EH (cell line): Measurements from ENCODE around the gene RAPGEF6.

Source experiments
- DNase-seq: peaks from one replicate; pipeline ENCODE4 v3.0.0-alpha.2; 2015; ENCODE audit warnings: low read depth

Gene RAPGEF6

GRCh38 chr5:131542723-131543122, 92.3 kb downstream of the RAPGEF6 start:
- no peak for DNase-seq

DNA sequence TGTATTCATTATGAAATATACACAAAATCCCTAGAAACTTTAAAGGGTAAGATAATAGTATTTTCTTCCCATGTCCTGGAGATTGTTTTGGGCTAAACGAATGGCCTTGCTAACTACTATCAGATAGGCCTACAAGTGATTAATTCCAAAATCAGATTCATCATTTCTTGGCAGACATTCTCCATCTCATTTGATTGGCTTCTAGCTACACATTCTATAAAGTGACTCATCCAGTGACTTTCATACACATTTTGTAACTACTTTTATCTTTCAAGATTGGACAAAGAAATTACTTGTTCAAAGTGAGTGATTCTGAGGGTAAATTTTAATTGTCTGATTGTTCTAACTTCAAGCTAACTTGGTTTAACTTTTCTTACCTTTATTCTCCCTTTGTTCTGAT, 93.3 kb downstream of the RAPGEF6 start:
- DNase-seq, result no peak

DNA sequence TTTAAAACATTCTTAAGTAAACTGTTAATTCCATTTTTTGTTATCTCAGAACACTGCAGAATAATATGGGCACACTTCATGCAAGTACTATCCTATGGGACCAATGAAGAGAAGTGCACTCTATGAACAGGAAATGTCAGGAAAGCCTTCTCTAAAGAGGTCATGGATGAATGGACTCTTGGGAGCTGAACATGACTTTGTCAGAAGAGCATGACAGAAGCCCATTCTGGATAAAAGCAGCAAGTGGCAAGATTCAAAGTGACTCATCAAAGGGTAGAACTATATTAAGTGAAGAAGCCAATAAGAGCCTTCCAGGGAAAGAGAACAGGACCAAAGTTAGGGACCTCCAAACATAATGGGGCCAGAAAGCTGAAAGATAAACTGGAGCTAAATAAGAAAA, 94.0 kb downstream of the RAPGEF6 start:
- DNase-seq, result no peak

DNA sequence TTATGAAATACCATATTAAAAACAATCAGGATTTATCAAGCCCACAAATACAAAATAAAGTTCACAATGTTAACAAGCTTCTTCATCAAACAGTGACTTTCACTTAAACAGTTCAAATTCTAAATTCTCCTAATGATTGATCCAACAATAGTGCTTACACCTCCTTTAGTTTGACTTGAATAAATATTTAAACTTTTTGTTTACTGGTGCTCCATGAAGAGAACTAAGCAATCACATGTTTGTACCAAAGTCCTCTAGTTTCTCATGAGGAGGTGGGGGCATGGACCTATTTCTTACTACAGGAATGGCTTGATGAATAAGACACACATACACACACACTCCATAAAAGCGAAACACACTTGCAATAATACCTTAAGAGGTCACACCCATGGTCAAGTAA, 95.8 kb downstream of the RAPGEF6 start:
- no peak for DNase-seq

- peak; percentile 61 for DNase-seq
Measured at GRCh38 chr5:131538177-131538593, 96.8 kb downstream of the RAPGEF6 start.

GRCh38 chr5:131536850-131537448, 98.1 kb downstream of the RAPGEF6 start:
- no peak for DNase-seq

GRCh38 chr5:131536211-131536826, 98.7 kb downstream of the RAPGEF6 start:
- peak; percentile 50 for DNase-seq

GRCh38 chr5:131534974-131535373, 100.1 kb downstream of the RAPGEF6 start:
- DNase-seq, result no peak

GRCh38 chr5:131533836-131534235, 101.2 kb downstream of the RAPGEF6 start:
- no peak for DNase-seq

GRCh38 chr5:131532031-131532640, 102.9 kb downstream of the RAPGEF6 start:
- DNase-seq, result no peak

- no peak for DNase-seq
Measured at GRCh38 chr5:131530706-131531331, 104.2 kb downstream of the RAPGEF6 start.

DNA sequence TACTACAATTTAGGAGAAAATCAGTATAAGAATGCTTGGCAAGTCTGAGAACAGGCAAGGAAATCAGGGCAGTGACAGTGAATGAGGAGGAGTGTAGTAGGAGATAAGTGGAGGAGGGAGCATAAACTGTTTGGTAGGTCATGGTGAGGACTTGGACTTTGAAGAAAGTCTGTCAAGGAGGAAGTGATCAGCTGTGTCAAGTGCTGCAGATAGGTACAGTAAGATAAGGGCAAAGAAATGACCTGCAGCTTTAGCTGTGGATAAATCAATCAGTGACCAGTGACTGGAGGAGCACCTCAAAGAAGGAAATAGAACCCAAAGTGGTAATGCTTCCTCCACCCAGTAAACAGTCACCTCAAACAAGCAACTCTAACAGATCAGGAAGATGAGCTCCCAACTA, 106.3 kb downstream of the RAPGEF6 start:
- no peak for DNase-seq

GRCh38 chr5:131525805-131526204, 109.2 kb downstream of the RAPGEF6 start:
- DNase-seq, result peak; percentile 32

DNA sequence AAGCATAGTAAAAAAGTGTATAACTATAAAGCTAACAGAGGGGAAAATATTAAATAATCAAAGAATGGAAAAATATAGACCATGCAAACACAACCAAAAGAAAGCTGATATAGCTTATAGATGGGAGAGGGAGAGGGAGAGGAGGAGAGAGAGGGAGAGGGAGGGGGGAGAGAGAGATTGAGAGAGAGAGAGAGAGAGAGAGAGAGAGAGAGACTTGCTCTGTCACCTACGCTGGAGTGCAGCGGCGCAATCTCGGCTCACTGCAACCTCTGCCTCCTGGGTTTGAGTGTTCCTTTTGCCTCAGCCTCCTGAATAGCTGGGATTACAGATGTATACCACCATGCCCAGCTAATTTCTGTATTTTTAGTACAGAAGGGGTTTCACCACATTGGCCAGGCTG, 110.6 kb downstream of the RAPGEF6 start:
- DNase-seq, result no peak

GRCh38 chr5:131523500-131524185, 111.4 kb downstream of the RAPGEF6 start:
- DNase-seq, result no peak

DNA sequence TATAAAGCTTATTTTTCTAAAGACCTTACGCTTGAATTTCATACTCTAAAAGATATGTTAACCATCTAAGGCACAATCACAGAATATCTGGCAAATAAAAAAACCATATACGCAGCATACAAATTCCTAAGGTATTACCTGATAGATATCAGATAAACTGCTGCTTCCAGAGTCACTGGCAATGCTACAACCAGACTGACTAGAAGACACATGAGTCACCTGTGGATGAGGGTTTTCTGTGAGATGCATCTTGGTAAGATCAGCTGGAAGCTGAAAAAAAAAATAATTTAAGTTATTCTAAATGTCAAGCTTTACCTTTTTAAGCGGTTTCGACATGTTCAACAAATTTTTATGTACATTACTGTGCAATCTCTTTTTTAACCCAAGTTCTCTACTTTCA, 113.8 kb downstream of the RAPGEF6 start:
- peak; percentile 66 for DNase-seq

GRCh38 chr5:131515348-131515747, 119.7 kb downstream of the RAPGEF6 start:
- DNase-seq, result peak; percentile 57

DNA sequence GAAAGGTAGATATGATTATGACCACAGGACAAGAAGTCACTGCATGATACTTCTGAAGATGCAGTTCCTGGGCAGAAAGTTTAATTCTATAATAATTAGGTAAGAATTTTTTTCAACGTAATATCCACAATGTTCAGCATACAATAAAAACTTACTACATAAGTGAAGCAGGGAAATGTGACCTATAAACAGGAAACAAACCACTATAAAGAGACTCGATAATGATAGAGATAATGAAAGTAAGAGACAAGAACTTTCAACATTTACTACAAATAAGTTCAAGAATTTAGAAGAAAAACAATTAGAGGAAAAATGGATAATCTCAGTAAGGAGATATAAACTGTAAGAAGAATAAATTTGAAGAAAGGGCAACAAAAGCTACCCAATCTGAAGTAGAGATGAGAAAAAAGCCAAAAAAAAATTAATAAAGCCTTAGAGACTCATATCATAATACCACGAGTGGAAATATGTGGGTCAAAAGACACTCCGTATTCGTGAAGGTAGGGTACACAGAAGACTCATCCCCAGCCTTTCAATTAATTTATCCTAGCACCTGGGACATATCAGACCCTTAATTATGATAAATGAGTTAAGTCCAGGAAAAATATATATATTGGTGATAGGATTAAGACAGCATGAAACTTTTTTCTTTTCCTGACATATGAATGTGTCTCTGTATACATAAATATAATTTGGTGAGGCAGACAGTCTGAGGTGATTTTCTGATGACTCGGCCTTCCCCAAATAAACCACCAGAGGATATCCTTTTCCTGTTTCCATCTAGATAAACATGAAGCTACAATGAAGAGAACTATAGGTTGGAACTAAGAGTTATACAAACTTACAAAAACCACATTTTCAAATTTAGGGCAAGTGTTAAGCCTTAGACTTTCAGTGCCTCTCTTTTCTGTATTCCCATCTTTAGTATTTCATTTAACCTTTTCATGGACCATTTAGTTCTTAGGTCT, 120.4 kb downstream of the RAPGEF6 start:
- DNase-seq, result peak; percentile 55

DNA sequence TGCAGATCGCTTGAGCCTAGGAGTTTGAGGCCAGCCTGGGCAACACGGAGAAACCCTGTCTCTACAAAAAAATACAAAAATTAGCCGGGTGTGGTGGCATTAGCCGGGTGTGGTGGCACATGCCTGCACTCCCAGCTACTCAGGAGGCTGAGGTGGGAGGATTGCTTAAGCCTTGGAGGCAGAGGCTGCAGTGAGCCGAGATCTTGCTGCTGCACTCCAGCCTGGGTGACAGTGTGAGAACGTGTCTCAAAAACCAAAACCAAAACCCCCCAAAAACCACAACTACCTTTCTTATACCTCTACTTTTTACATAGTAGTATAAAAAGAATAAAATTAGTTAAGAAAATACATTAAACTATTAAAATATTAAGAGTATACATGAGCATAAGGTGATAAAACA, 121.2 kb downstream of the RAPGEF6 start:
- no peak for DNase-seq

DNA sequence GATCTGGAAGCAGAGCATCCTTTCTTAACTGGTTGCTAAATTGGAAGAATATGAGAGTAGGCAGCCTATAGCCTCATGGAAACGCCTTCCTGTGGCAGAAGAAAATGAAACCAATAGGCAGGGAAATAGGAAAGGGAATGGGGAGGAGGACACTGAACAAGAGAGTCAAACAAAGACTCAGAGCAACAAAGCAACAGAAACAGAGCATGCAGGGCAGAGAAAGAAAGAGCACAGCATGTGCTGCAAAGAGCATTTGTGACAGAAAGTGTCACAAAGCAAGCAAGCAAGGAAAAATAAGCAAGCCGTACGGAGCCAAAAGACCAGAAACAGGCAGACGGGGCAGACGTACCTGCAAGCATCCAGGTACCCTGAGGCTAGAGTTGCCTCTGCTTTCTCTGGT, 123.1 kb downstream of the RAPGEF6 start:
- no peak for DNase-seq

DNA sequence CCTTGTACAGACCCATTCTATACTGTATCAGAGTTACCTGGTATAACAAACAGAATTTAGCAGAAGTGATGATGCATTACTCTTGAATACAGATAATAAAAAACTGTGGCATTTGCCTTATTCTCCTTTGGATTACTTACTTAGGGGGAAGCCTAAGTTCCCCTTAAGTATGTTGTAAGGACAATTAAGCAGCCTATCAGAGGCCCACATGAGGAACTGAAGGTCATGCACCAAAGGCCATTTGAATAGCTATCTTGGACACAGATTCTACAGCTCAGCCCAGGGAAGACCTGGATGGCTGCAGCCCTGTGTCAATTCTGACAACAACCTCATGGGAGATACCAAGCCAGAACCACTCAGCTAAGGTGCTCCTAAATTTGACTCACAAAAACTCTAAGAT, 125.2 kb downstream of the RAPGEF6 start:
- DNase-seq, result no peak
